OCI-LY3 (cell line): Measurements from ENCODE around the gene CAP2.

Source experiments
- H2AFZ ChIP-seq: fragments of 200-600, 300-600 bp; shearing (Covaris generic); 2 replicates; pipeline ENCODE4 v1.6.0; 2014; ENCODE audit warnings: antibody characterized with exemption, low read depth, low read length
- H3K27ac ChIP-seq: fragments of 200-600, 300-600 bp; sonication (generic); 2 replicates; pipeline ENCODE4 v1.5.1; 2014; ENCODE audit warnings: mild to moderate bottlenecking, low read length, moderate library complexity, mixed read lengths
- H3K27me3 ChIP-seq: fragments of 200-600, 300-600 bp; sonication (generic); 2 replicates; pipeline ENCODE4 v1.6.1; 2014; ENCODE audit warnings: low read depth, low read length, mixed read lengths
- H3K36me3 ChIP-seq: fragments of 200-600, 300-600 bp; sonication (generic); replicated peaks from 2 replicates; pipeline ENCODE3; 2014; ENCODE audit warnings: low read depth, low read length, mixed read lengths
- H3K4me1 ChIP-seq: fragments of 300-600, 200-600 bp; sonication (generic); 2 replicates; pipeline ENCODE4 v1.6.1; 2014; ENCODE audit warnings: low read length, mixed read lengths
- H3K4me2 ChIP-seq: fragments of 200-600, 300-600 bp; sonication (generic); 2 replicates; pipeline ENCODE4 v1.6.1; 2014; ENCODE audit warnings: low read length, mixed read lengths
- H3K4me3 ChIP-seq: fragments of 300-600, 200-600 bp; sonication (generic); 2 replicates; pipeline ENCODE4 v1.5.1; 2014; ENCODE audit warnings: antibody characterized with exemption, mild to moderate bottlenecking, low read length, moderate library complexity
- H3K79me2 ChIP-seq: fragments of 300-600, 200-600 bp; shearing (Covaris generic); 2 replicates; pipeline ENCODE4 v1.6.1; 2014; ENCODE audit warnings: mild to moderate bottlenecking, low read length, mixed read lengths
- H3K9ac ChIP-seq: fragments of 300-600, 200-600 bp; shearing (Covaris generic); 2 replicates; pipeline ENCODE4 v1.6.0; 2014; ENCODE audit warnings: mild to moderate bottlenecking, low read length, moderate library complexity
- H3K9me3 ChIP-seq: fragments of 200-600, 300-600 bp; shearing (Covaris generic); 2 replicates; pipeline ENCODE4 v1.6.1; 2014; ENCODE audit warnings: low read length, mixed read lengths; ENCODE audit not compliant: insufficient read depth
- H4K20me1 ChIP-seq: fragments of 200-600, 300-600 bp; sonication (generic); 2 replicates; pipeline ENCODE4 v1.6.1; 2016; ENCODE audit warnings: low read length, mixed read lengths; ENCODE audit not compliant: insufficient read depth
- EZH2phosphoT487 ChIP-seq: fragments of 200-600 bp; shearing (Covaris generic); IDR thresholded peaks from 2 replicates; pipeline ENCODE4 v1.6.1; 2018; ENCODE audit warnings: antibody characterized with exemption, mixed run types, low read depth
- TF ChIP-seq, protein P1 (sequence below): fragments of 200-600, 300-600 bp; sonication (generic); IDR thresholded peaks from 2 replicates; pipeline ENCODE4 v1.5.1; 2014; ENCODE audit warnings: antibody characterized with exemption, low read length, low read depth

Gene CAP2

GRCh38 chr6:17494177-17494576 is 100.8 kb downstream of the CAP2 start:
- peaks cover 3% of the 10 kb centered on the region; the same call in 1 of the 2 replicates for H3K27me3 ChIP-seq
- TF ChIP-seq, protein P1, sequence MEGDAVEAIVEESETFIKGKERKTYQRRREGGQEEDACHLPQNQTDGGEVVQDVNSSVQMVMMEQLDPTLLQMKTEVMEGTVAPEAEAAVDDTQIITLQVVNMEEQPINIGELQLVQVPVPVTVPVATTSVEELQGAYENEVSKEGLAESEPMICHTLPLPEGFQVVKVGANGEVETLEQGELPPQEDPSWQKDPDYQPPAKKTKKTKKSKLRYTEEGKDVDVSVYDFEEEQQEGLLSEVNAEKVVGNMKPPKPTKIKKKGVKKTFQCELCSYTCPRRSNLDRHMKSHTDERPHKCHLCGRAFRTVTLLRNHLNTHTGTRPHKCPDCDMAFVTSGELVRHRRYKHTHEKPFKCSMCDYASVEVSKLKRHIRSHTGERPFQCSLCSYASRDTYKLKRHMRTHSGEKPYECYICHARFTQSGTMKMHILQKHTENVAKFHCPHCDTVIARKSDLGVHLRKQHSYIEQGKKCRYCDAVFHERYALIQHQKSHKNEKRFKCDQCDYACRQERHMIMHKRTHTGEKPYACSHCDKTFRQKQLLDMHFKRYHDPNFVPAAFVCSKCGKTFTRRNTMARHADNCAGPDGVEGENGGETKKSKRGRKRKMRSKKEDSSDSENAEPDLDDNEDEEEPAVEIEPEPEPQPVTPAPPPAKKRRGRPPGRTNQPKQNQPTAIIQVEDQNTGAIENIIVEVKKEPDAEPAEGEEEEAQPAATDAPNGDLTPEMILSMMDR, result no peak
- TF ChIP-seq EZH2phosphoT487, result no peak
- H3K36me3 ChIP-seq, result no peaks in the 10 kb centered on the region
- H3K4me2 ChIP-seq, result no peak overlapping the region
- H4K20me1 ChIP-seq, result no peaks in the 10 kb centered on the region
- no peaks in the 10 kb centered on the region for H3K9me3 ChIP-seq
- no peaks in the 10 kb centered on the region for H3K4me1 ChIP-seq
- H2AFZ ChIP-seq, result no peak overlapping the region
- no peak overlapping the region for H3K4me3 ChIP-seq
- H3K9ac ChIP-seq, result no peak overlapping the region
- no peaks in the 10 kb centered on the region for H3K79me2 ChIP-seq
- no peak overlapping the region for H3K27ac ChIP-seq

DNA sequence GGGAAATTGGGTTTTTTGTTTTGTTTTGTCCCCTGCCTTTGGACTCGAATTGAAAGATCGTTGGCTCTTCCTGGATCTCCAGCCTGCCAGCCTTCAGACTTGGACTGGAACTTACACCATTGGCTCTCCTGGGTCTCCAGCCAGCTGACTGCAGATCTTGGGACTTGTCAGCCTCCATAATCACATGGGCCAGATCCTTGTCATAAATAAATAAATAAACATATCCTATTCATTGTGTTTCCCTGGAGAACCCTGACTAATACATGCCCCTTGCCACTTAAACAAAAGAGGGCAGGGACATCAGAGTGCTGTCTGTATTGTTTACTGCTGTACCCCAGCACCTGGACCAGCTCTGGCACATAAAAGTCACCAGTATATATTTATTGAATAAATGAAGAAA is 101.5 kb downstream of the CAP2 start:
- no peak for TF ChIP-seq EZH2phosphoT487
- TF ChIP-seq, protein P1, result no peak
- H3K4me3 ChIP-seq, result no peak overlapping the region
- H3K4me1 ChIP-seq, result no peaks in the 10 kb centered on the region
- no peak overlapping the region for H3K27ac ChIP-seq
- no peak overlapping the region for H3K4me2 ChIP-seq
- H3K36me3 ChIP-seq, result no peaks in the 10 kb centered on the region
- no peak overlapping the region for H2AFZ ChIP-seq
- H3K27me3 ChIP-seq, result peaks cover 3% of the 10 kb centered on the region; the same call in 1 of the 2 replicates
- no peaks in the 10 kb centered on the region for H3K79me2 ChIP-seq
- H4K20me1 ChIP-seq, result no peaks in the 10 kb centered on the region
- no peaks in the 10 kb centered on the region for H3K9me3 ChIP-seq
- H3K9ac ChIP-seq, result no peak overlapping the region

GRCh38 chr6:17497535-17498095 is 104.2 kb downstream of the CAP2 start:
- TF ChIP-seq, protein P1, result no peak
- TF ChIP-seq EZH2phosphoT487, result no peak
- H3K27me3 ChIP-seq, result peaks cover 3% of the 10 kb centered on the region; the same call in 1 of the 2 replicates
- no peak overlapping the region for H3K4me3 ChIP-seq
- no peaks in the 10 kb centered on the region for H3K36me3 ChIP-seq
- no peaks in the 10 kb centered on the region for H3K79me2 ChIP-seq
- no peak overlapping the region for H3K4me2 ChIP-seq
- H4K20me1 ChIP-seq, result no peaks in the 10 kb centered on the region
- no peak overlapping the region for H3K27ac ChIP-seq
- H3K9ac ChIP-seq, result no peak overlapping the region
- H2AFZ ChIP-seq, result no peak overlapping the region
- H3K4me1 ChIP-seq, result no peaks in the 10 kb centered on the region
- no peaks in the 10 kb centered on the region for H3K9me3 ChIP-seq

GRCh38 chr6:17501442-17501841 is 108.0 kb downstream of the CAP2 start:
- Histone ChIP-seq H3K4me1 (no peaks in the 10 kb centered on the region), H3K9ac (no peak overlapping the region), H3K79me2 (no peaks in the 10 kb centered on the region), H3K27ac (no peak overlapping the region), H3K36me3 (no peaks in the 10 kb centered on the region), H3K27me3 (peaks cover 3% of the 10 kb centered on the region; the same call in 1 of the 2 replicates), H3K9me3 (no peaks in the 10 kb centered on the region), H3K4me2 (no peak overlapping the region), H2AFZ (no peak overlapping the region), H3K4me3 (no peak overlapping the region), H4K20me1 (no peaks in the 10 kb centered on the region)
- TF ChIP-seq, protein P1, result no peak
- TF ChIP-seq EZH2phosphoT487, result no peak
